HG03025 (cell line): ENCODE results near the gene LSM12.
"Not testable (repeated sequence)": the region's sequence is repeated elsewhere in the genome, so short reads cannot be mapped to it uniquely, and the experiment has no call there.

Experiments used
- ATAC-seq: cut with Tn5 transposase; IDR thresholded peaks from one replicate; pipeline ENCODE4 v1.9.1; 2021; ENCODE audit warnings: mild to moderate bottlenecking, moderate library complexity; ENCODE audit not compliant: unreplicated experiment, low FRiP score

The LSM12 gene

DNA sequence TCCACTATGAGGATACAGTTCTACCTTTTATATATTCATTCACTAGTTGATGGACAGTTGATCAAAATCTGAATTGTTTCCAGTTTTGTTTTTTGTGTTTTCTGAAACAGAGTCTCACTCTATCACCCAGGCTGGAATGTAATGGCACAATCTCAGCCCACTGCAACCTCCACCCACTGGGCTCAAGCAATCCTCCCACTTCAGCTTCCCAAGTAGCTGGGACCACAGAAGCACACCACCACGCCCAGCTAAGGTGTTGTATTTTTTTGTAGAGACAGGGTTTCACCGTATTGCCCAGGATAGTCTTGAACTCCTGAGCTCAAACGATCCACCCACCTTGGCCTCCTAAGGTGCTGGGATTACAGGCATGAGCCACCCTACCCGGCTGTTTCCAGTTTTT is 21.0 kb downstream of the LSM12 start:
- ATAC-seq: no peak

DNA sequence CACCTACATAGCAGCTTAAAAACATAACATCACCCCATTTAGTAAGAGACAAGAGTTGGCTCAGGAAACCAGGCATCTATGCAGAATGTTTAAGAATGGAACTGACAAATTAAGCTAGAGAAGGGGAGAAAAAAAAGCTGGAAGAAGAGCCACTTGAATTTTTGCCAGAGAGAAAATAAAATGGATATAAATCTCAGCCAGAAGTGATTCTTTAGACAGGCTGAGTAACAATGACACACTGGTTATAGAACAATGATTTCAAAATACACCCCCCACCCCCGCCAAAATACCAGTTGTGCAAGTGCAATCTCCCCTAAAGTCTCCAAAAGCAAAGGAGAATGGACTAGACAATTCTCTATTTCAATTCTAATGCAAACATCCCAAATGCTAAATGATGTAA is 22.4 kb downstream of the LSM12 start:
- no peak for ATAC-seq

- no peak for ATAC-seq
Measured at GRCh38 chr17:44043272-44043696, 23.2 kb downstream of the LSM12 start.

GRCh38 chr17:44039829-44040635 is 26.4 kb downstream of the LSM12 start:
- ATAC-seq: no peak

DNA sequence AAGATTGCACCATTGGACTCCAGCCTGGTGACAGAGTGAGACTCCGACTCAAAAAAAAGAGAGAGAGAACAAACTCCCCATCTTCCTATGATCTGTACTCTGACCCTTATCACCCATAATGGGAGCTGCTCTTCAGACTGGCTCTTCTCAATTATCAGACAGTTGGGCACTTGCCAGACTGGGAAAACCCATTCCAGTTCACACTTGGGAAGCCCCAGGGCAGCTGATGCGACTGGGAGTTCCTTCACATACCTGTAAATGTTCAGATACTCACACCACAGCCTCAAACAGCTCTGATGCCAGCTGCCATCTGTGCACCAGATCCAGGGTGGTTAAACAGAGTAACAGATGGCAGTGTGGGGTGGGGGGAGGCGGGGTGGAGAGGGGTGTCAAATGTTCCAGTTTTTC is 27.9 kb downstream of the LSM12 start:
- ATAC-seq: no peak

- ATAC-seq: no peak
Measured at GRCh38 chr17:44037471-44037870, 29.0 kb downstream of the LSM12 start.

- ATAC-seq: not testable (repeated sequence)
Measured at GRCh38 chr17:44034688-44035087, 31.8 kb downstream of the LSM12 start.

DNA sequence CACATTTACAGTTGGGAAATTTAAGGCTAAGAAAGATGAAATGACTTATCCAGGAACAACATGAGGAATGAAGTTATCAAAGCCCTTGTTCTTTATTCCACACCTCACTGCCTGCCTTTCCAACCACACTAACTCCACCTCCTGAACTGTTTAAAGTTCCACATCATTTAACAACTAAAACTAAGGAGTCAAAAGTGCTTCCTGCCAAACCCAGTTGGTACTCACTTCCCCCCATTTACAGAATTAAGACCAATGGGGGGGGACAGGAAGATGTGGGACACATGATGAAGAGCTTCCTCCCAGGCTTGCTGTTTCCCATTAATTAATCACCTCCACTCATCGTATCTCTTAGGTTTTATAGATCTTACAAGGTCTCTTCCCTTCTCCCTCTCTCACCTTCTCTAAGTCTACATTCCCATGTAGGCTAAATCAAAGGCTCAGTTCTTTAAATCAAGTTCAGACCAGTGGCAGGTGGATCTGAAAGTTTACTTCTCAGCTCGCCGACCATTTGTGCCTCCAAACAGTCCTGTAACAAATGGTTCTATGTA is 32.5 kb downstream of the LSM12 start:
- no peak for ATAC-seq

- no peak for ATAC-seq
Measured at GRCh38 chr17:44030482-44030881, 36.0 kb downstream of the LSM12 start.

DNA sequence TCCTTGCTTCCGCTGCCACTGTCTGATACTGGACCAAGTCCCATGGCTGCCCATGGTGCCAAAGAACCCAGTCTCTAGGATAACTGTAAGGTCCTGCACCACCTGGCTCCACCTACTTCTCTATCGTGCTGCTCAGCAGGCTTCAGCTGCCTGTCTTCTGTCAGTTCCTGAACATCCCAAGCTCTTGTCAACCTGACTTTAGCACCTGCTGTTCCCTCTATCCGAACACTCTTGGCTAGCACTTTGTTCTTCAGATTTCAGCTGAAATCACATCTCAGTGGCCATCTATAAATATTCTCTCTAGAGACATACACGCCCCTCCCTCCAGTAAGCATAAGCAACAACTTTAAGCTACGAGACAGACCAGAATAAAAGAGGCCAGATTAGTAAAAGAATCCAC is 36.7 kb downstream of the LSM12 start:
- ATAC-seq: no peak

DNA sequence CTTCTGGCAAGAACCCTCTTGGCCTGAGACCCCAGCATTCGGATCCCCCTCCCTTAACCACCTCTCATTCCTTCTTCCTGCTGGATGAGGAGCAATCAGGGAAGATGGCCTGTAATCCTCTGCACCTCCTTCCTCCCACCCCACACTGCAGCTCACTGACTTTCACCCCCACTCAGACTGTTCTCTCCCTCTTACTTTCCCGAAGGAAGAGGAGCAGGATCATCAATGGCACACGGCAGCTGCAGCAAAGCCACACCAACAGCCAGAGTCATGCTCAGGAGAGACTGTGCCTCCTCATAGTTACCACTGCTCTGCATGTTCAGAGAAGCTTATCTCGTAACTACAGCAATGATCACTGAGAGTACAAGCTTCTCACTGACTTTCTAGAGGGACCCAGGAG is 41.6 kb downstream of the LSM12 start:
- no peak for ATAC-seq

GRCh38 chr17:44024271-44024663 is 42.2 kb downstream of the LSM12 start:
- no peak for ATAC-seq

GRCh38 chr17:44023545-44024270 is 42.8 kb downstream of the LSM12 start:
- no peak for ATAC-seq

- ATAC-seq: no peak
Measured at GRCh38 chr17:44022246-44022645, 44.2 kb downstream of the LSM12 start.

- ATAC-seq: not testable (repeated sequence)
Measured at GRCh38 chr17:44021227-44021626, 45.2 kb downstream of the LSM12 start.

DNA sequence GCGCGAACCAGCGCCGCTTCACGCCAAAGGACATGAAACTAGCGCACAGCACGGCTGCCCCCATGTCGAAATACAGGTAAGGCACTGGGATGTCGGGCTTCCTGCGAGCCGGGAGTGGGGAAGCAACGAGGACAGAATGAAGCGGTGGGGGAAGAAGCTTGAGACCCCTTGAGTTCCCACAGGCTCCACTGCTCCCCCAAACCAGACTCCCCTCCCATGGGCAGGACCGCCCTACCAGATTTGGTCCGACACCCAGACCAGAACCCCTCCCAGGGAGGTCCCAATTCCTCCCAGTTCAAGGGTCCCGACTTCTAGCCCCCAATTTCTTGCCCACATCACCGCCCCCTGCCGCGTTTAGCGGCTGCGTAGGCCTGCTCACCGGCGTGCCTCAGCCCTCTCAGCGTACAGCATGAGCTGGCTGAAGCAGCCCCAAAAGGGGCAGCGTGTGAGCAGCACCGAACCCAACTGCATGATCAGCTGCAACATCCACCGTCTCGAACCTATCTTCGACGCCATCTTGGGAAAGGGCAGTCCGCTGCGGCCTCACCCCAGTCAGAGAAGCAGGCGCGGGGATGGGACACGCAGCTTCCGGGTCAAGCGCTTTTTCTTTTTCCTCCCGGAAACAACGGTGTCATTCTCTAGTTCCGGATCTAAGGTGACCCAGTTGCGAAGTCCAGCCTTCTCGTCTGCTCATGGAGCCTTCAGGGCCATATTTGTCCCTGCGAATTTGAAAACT is 51.9 kb downstream of the LSM12 start, which contains the start of gene TMEM101:
Gene TMEM101, minus strand, starts transcription at position 527 of the 736 bp plus-strand sequence. Its CDS starts 11 bp downstream, at position 516.
- ATAC-seq: peak; percentile 82

DNA sequence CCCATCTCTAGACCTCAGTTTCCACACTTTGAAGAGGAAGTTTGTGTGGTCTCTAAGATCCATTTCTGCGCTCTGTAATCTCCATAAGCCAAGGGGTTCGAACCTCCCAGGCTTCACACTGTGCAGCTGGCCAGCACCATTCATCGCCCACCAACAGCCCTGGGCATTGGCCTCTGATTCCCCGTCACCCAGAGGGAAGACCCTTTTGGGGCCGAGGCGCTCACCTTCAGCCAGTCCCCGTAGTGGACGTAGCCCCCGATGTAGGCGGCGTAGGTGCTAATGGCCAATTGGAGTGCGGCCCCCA is 52.4 kb downstream of the LSM12 start:
- ATAC-seq: no peak

- no peak for ATAC-seq
Measured at GRCh38 chr17:44012874-44013273, 53.6 kb downstream of the LSM12 start.

GRCh38 chr17:44012391-44012790 is 54.1 kb downstream of the LSM12 start:
- no peak for ATAC-seq

DNA sequence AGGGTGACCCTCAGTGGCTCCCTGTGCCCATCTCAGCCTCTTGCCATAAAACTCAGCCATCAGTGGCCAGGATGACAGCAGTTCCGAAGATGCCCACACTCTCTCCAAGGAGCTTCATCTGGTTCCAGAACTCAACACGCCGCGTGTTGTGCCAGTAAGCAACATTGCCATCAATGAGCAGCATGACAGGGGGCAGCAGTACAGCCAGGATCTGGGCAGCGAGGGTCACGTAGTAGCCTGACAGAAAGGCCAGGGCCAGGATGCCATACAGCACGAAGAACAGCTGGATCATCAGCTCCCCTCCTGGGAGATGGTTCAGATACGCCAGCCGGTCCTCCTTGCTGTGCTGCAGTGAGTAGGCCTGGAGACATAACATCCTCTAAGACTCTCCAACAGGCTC is 54.6 kb downstream of the LSM12 start:
- no peak for ATAC-seq
